Urothelium cell line (cell line): Measurements from ENCODE around the gene STX18.
"Not testable (repeated sequence)": the region's sequence is repeated elsewhere in the genome, so short reads cannot be mapped to it uniquely, and the experiment has no call there.

Experiments used
- DNase-seq: peaks from one replicate; pipeline ENCODE4 v3.0.0; 2011; ENCODE audit warnings: low spot score, mixed read lengths
- FAIRE-seq: peaks from 2 replicates; lab custom pipeline; 2011; peaks lifted over from hg19 to GRCh38; lab: Jason Lieb, UNC

Gene STX18

GRCh38 chr4:4558881-4559280 lies 17.0 kb upstream of the STX18 start:
- no peak for FAIRE-seq
- no peak for DNase-seq

- DNase-seq (peak; percentile 40), FAIRE-seq (no peak)
These were observed 14.1 kb upstream of the STX18 start for GRCh38 chr4:4555916-4556315.

GRCh38 chr4:4554234-4554633 lies 12.4 kb upstream of the STX18 start:
- DNase-seq (no peak), FAIRE-seq (no peak)

- not testable (repeated sequence) for FAIRE-seq, DNase-seq
These were observed 10.2 kb upstream of the STX18 start for GRCh38 chr4:4552042-4552441.

GRCh38 chr4:4550161-4550560 lies 8.3 kb upstream of the STX18 start:
- not testable (repeated sequence) for DNase-seq, FAIRE-seq

- DNase-seq (no peak), FAIRE-seq (no peak)
These were observed 7.7 kb upstream of the STX18 start for GRCh38 chr4:4549534-4549933.

- FAIRE-seq (no peak), DNase-seq (no peak)
These were observed 1.1 kb upstream of the STX18 start for GRCh38 chr4:4542774-4543485.

- peak; percentile 11 for DNase-seq
- FAIRE-seq = no peak
These were observed 712 bp downstream of the STX18 start for GRCh38 chr4:4541040-4541631.

GRCh38 chr4:4539481-4539880 lies 2.4 kb downstream of the STX18 start:
- FAIRE-seq (no peak), DNase-seq (no peak)

GRCh38 chr4:4535590-4535989 lies 6.3 kb downstream of the STX18 start:
- DNase-seq (no peak), FAIRE-seq (no peak)

- FAIRE-seq (no peak), DNase-seq (no peak)
These were observed 7.2 kb downstream of the STX18 start for GRCh38 chr4:4534515-4535145.

GRCh38 chr4:4533461-4534169 lies 8.2 kb downstream of the STX18 start:
- FAIRE-seq (no peak), DNase-seq (no peak)

- DNase-seq (no peak), FAIRE-seq (no peak)
These were observed 9.3 kb downstream of the STX18 start for GRCh38 chr4:4532371-4533154.

- DNase-seq (no peak), FAIRE-seq (no peak)
These were observed 12.5 kb downstream of the STX18 start for GRCh38 chr4:4529392-4529791.

GRCh38 chr4:4526401-4526800 lies 15.4 kb downstream of the STX18 start:
- FAIRE-seq (no peak), DNase-seq (no peak)

- DNase-seq (no peak), FAIRE-seq (no peak)
These were observed 17.5 kb downstream of the STX18 start for GRCh38 chr4:4524364-4524763.

- FAIRE-seq (no peak), DNase-seq (no peak)
These were observed 20.1 kb downstream of the STX18 start for GRCh38 chr4:4521731-4522130.

- FAIRE-seq (no peak), DNase-seq (no peak)
These were observed 20.7 kb downstream of the STX18 start for GRCh38 chr4:4521136-4521535.

- no peak for DNase-seq
- FAIRE-seq = no peak
These were observed 22.5 kb downstream of the STX18 start for GRCh38 chr4:4519297-4519894.

GRCh38 chr4:4518747-4519146 lies 23.1 kb downstream of the STX18 start:
- DNase-seq (no peak), FAIRE-seq (no peak)
